Esophagus squamous epithelium (tissue), 4 donors: Measurements from ENCODE around the gene ABAT.

ENCODE experiments used
- POLR2A ChIP-seq, 4 donors: fragments of 450-650 bp; IDR thresholded peaks; one replicate each; pipeline ENCODE4 v1.6.1; 2017; ENCODE audit warnings: antibody characterized with exemption in 4 of 4, mild to moderate bottlenecking in 4 of 4, moderate library complexity in 3 of 4
- TF ChIP-seq, protein P1 (sequence below), 6 experiments: fragments of 450-650 bp in 4 of 6; fragments of 200-600 bp in 2 of 6; sonication (generic) in 2 of 6; IDR thresholded peaks; one replicate each; pipeline ENCODE4 v1.5.1; 2016 to 2019; ENCODE audit warnings: antibody characterized with exemption in 6 of 6, mild to moderate bottlenecking in 4 of 6, moderate library complexity in 4 of 6

DNA sequence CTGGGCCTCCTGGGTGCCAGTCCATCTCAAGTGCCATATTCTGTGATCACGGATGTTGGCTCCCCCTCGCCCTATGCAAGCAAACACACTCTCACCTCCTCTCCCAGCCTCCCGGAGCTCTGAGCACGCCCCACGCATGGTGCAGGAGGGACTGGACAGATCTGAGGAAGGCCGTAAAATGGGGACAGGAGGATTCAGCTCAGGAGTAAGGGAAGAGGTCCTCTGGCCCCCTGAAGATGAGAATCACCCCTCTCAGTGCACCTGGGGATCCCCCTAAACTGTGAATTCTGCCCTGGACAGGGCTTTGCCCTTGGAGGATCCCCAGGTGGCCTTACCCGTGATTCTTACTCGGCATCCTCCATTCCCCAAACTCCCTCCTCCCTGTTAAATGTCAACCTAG lies 107.4 kb downstream of the ABAT start:
- TF ChIP-seq, protein P1, sequence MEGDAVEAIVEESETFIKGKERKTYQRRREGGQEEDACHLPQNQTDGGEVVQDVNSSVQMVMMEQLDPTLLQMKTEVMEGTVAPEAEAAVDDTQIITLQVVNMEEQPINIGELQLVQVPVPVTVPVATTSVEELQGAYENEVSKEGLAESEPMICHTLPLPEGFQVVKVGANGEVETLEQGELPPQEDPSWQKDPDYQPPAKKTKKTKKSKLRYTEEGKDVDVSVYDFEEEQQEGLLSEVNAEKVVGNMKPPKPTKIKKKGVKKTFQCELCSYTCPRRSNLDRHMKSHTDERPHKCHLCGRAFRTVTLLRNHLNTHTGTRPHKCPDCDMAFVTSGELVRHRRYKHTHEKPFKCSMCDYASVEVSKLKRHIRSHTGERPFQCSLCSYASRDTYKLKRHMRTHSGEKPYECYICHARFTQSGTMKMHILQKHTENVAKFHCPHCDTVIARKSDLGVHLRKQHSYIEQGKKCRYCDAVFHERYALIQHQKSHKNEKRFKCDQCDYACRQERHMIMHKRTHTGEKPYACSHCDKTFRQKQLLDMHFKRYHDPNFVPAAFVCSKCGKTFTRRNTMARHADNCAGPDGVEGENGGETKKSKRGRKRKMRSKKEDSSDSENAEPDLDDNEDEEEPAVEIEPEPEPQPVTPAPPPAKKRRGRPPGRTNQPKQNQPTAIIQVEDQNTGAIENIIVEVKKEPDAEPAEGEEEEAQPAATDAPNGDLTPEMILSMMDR (IDR thresholded peaks at IDR 0.05) = no peak
- no peak for TF ChIP-seq POLR2A (IDR thresholded peaks at IDR 0.05)
